GM12872 (cell line): ENCODE results near the gene ITGA5.

Experiments
- TF ChIP-seq, protein P1 (sequence below): IDR thresholded peaks from 3 replicates; pipeline ENCODE4 v1.5.1; 2011; ENCODE audit warnings: low read depth, mild to moderate bottlenecking, low read length, moderate library complexity; ENCODE audit not compliant: insufficient read depth

ITGA5 gene

DNA sequence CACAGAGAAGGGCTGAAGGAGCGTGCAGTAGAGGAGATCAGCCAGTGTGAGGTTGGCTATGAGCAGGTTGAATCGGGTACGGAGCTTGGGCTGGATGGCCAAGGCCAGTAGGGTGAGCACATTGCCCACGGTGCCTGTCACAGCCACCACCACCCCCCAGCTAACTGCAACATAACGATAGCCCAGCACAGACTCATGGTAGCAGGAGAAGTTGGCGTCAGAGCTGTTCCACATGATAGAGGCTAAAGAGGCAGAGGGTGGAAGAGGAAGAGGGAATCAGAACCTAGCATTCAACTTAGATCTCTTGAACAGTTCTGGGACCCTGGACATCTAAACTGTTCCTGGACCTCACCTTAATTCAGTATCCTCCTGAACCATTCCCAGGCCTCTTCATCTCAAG is 55.4 kb downstream of the ITGA5 start:
- TF ChIP-seq, protein P1, sequence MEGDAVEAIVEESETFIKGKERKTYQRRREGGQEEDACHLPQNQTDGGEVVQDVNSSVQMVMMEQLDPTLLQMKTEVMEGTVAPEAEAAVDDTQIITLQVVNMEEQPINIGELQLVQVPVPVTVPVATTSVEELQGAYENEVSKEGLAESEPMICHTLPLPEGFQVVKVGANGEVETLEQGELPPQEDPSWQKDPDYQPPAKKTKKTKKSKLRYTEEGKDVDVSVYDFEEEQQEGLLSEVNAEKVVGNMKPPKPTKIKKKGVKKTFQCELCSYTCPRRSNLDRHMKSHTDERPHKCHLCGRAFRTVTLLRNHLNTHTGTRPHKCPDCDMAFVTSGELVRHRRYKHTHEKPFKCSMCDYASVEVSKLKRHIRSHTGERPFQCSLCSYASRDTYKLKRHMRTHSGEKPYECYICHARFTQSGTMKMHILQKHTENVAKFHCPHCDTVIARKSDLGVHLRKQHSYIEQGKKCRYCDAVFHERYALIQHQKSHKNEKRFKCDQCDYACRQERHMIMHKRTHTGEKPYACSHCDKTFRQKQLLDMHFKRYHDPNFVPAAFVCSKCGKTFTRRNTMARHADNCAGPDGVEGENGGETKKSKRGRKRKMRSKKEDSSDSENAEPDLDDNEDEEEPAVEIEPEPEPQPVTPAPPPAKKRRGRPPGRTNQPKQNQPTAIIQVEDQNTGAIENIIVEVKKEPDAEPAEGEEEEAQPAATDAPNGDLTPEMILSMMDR, result no peak

- TF ChIP-seq, protein P1, result no peak
Measured at GRCh38 chr12:54363047-54363446, 56.0 kb downstream of the ITGA5 start.

DNA sequence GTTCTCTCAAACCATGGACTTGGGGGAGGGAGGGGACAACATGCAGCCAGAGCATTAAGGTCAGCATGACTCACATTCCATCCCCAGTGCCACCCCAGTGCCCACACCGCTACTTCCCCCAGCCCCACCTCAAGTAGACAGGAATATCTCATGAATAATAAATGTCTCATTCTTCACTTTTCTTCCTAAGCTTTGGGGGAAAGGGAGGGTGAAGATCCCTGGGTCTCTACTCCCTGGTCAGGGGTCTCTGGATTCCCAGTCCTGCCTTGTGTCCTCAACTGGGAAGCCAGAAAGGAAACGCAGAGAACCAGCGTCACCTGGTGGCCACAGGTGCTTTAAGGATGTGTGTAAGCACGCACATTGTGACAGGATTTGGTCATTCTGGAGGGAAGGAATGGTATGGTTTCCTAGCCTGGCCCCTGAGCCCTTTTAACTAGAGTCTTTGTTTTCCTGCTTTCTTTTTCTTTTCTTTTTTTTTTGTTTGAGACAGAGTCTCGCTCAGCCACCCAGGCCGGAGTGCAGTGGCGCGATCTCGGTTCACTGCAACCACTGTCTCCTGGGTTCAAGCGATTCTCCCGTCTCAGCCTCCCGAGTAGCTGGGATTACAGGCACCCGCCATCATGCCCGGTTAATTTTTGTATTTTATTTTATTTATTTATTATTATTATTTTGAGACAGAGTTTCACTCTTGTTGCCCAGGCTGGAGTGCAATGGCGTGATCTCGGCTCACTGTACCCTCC is 58.2 kb downstream of the ITGA5 start:
- TF ChIP-seq, protein P1, result peak; percentile 90

GRCh38 chr12:54359762-54360351 is 59.2 kb downstream of the ITGA5 start:
- TF ChIP-seq, protein P1, result no peak

DNA sequence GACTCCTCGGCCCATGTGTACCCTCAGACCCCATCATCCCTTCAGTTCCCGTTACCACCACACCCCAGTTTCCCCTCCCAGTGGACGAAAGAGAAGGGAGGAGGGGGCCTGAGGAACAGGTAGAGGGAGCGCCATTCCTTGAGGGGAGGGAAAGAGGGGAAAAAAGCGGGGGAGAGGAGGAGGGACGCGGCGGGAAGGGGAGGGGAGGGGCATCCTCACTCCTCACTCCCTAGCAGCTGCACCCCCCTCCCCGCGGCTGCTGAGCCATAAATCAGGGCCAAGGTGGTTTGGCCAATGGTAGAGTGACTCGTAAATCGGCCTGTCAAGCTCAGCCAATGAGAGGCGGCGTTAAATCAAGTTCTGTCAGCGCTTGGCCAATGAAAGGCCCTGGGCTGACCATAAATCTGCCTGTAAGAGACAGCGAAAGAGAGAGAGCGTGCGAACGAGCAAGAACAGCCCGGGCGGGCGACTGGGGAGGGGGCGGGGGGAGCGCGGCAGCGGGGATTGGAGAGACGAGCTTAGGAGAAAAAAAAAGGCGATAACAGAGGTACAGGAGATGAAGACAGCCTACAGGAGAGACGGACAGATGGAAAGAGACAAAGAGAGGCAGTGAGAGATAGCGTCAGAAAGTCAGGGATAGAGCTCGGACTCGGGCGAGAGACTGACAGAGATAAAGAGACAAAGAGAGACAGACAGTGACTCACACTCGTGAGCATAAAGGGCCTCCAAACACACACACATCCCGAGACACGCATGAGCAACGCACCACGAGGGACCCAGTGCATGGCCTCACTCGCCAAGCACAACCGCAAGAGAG is 59.9 kb downstream of the ITGA5 start:
- TF ChIP-seq, protein P1, result no peak

GRCh38 chr12:54358191-54358944 is 60.7 kb downstream of the ITGA5 start:
- TF ChIP-seq, protein P1, result 0 out of 3 replicates have a peak, but pooled peaks have one; percentile 5
